Activated CD4-positive, CD25-positive, alpha-beta regulatory T cell treated with anti-CD3 and anti-CD28 coated beads, Interleukin-2, amount 50 U/mL, for 24 hours (primary cell): Measurements from ENCODE around the gene LDHA.
"Not testable (repeated sequence)": the region's sequence is repeated elsewhere in the genome, so short reads cannot be mapped to it uniquely, and the experiment has no call there.

Experiments
- ATAC-seq, 2 donors: fragments of 150-1000 bp; cut with Tn5 transposase; one replicate each; pipeline ENCODE4 v1.10.0; 2021; ENCODE audit warnings: mild to moderate bottlenecking in 1 of 2, moderate library complexity in 1 of 2

LDHA gene

GRCh38 chr11:18394928-18395734 lies 768 bp downstream of the LDHA start:
- ATAC-seq, result no peak

- peak; percentile 53 to 58 for ATAC-seq
These were observed 1.6 kb downstream of the LDHA start for GRCh38 chr11:18395735-18396504.

- ATAC-seq, result no peak
These were observed 3.6 kb downstream of the LDHA start for GRCh38 chr11:18397921-18398320.

- not testable (repeated sequence) for ATAC-seq
These were observed 6.7 kb downstream of the LDHA start for GRCh38 chr11:18401077-18401476.

GRCh38 chr11:18404062-18404461 lies 9.7 kb downstream of the LDHA start:
- no peak for ATAC-seq

GRCh38 chr11:18407400-18407799 lies 13.0 kb downstream of the LDHA start:
- not testable (repeated sequence) for ATAC-seq

GRCh38 chr11:18408558-18409291 lies 14.4 kb downstream of the LDHA start:
- peak in 1 of 2 donors; percentile 17 for ATAC-seq

- no peak for ATAC-seq
These were observed 22.1 kb downstream of the LDHA start for GRCh38 chr11:18416459-18416858.

- ATAC-seq, result no peak
These were observed 24.7 kb downstream of the LDHA start for GRCh38 chr11:18419040-18419439.

GRCh38 chr11:18420067-18420466 lies 25.7 kb downstream of the LDHA start:
- no peak for ATAC-seq

GRCh38 chr11:18427240-18427639 lies 32.9 kb downstream of the LDHA start:
- ATAC-seq, result no peak

- no peak for ATAC-seq
These were observed 35.0 kb downstream of the LDHA start for GRCh38 chr11:18429332-18429731.

- ATAC-seq, result no peak
These were observed 44.3 kb downstream of the LDHA start for GRCh38 chr11:18438691-18439090.

- ATAC-seq, result no peak
These were observed 54.9 kb downstream of the LDHA start for GRCh38 chr11:18449251-18449650.

GRCh38 chr11:18452927-18453326 lies 58.6 kb downstream of the LDHA start:
- no peak for ATAC-seq

GRCh38 chr11:18455686-18456372 lies 61.5 kb downstream of the LDHA start, which contains the start of gene LDHAL6A:
LDHAL6A (plus strand) TSS chr11:18455856; CDS start chr11:18456681, 825 bp downstream.
- no peak for ATAC-seq

GRCh38 chr11:18457450-18457849 lies 63.1 kb downstream of the LDHA start:
- ATAC-seq, result no peak
